Body of pancreas (tissue), 4 donors: ENCODE data around the gene E2F7.

ENCODE experiments used
- POLR2A ChIP-seq, 3 donors: fragments of 450-650 bp; IDR thresholded peaks; one replicate each; pipeline ENCODE4 v1.6.1; 2016; ENCODE audit warnings: antibody characterized with exemption in 3 of 3, mild to moderate bottlenecking in 2 of 3
- TF ChIP-seq, protein P1 (sequence below), 7 experiments: fragments of 450-650 bp in 4 of 7; fragments of 200-600 bp in 3 of 7; sonication (generic) in 3 of 7; IDR thresholded peaks; one replicate each; pipeline ENCODE4 v1.5.1; 2016 to 2019; ENCODE audit warnings: antibody characterized with exemption in 7 of 7

DNA sequence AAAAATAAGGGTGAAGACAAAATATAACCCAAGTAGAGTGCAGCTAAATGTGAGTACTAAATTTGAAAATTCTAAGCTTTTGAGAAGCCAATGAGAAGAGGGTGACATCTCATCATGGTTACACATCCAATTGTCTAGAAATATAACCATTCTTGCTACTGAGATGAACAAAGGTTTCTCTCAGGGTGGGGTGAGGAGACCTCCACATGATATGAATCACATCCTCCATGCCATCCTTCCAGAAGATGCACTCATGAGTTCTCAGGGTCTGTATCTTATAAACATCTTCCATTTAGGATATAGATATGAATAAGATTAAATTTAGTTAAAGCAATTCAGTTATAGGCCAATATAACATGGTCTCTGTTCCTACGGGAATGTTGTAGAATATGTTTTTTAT is 38.9 kb upstream of the E2F7 start:
- TF ChIP-seq, protein P1, sequence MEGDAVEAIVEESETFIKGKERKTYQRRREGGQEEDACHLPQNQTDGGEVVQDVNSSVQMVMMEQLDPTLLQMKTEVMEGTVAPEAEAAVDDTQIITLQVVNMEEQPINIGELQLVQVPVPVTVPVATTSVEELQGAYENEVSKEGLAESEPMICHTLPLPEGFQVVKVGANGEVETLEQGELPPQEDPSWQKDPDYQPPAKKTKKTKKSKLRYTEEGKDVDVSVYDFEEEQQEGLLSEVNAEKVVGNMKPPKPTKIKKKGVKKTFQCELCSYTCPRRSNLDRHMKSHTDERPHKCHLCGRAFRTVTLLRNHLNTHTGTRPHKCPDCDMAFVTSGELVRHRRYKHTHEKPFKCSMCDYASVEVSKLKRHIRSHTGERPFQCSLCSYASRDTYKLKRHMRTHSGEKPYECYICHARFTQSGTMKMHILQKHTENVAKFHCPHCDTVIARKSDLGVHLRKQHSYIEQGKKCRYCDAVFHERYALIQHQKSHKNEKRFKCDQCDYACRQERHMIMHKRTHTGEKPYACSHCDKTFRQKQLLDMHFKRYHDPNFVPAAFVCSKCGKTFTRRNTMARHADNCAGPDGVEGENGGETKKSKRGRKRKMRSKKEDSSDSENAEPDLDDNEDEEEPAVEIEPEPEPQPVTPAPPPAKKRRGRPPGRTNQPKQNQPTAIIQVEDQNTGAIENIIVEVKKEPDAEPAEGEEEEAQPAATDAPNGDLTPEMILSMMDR (IDR thresholded peaks at IDR 0.05), result no peak
- TF ChIP-seq POLR2A (IDR thresholded peaks at IDR 0.05), result no peak
